Activated naive CD4-positive, alpha-beta T cell treated with anti-CD3 and anti-CD28 coated beads, Interleukin-2, amount 50 U/mL, for 24 hours (primary cell): ENCODE results near the gene CCDC110.
A peak's percentile ranks its signal among the peaks of the same experiment; 100 is the strongest.

Source experiments
- H3K27ac Mint-ChIP-seq: one replicate; pipeline ENCODE4 v1.8.0; 2021; ENCODE audit warnings: mild to moderate bottlenecking, mixed read lengths
- H3K27me3 Mint-ChIP-seq: one replicate; pipeline ENCODE4 v1.8.0; 2021; ENCODE audit warnings: mixed read lengths
- H3K36me3 Mint-ChIP-seq: one replicate; pipeline ENCODE4 v1.8.0; 2021; ENCODE audit warnings: mixed read lengths
- H3K4me1 Mint-ChIP-seq: one replicate; pipeline ENCODE4 v1.8.0; 2021; ENCODE audit warnings: mixed read lengths
- H3K4me3 Mint-ChIP-seq: one replicate; pipeline ENCODE4 v1.8.0; 2021; ENCODE audit warnings: mild to moderate bottlenecking, mixed read lengths
- H3K9me3 Mint-ChIP-seq: one replicate; pipeline ENCODE4 v1.8.0; 2021; ENCODE audit warnings: mixed read lengths

The CCDC110 gene

DNA sequence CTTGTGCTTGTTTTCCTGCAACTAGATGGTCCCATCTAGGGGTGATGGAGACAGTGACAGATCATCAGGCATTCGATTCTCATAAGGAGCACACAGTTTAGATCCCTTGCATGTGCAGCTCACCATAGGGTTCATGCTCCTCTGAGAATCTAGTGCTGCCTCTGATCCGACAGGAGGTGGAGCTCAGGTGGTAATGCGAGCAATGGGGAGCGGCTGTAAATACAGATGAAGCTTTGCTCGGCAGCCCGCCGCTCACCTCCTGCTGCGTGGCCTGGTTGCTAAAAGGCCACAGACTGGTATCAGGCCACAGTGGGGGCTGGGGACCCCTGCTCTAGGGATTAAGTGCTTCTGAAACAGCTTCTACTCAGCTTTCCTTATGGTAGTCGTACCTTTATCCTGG lies 28.5 kb upstream of the CCDC110 start:
- H3K27me3 Mint-ChIP-seq, result peaks cover 16% of the 10 kb centered on the region
- no peaks in the 10 kb centered on the region for H3K4me1 Mint-ChIP-seq
- no peaks in the 10 kb centered on the region for H3K9me3 Mint-ChIP-seq
- no peak overlapping the region for H3K4me3 Mint-ChIP-seq
- H3K27ac Mint-ChIP-seq, result no peak overlapping the region
- H3K36me3 Mint-ChIP-seq, result peaks cover 2% of the 10 kb centered on the region

DNA sequence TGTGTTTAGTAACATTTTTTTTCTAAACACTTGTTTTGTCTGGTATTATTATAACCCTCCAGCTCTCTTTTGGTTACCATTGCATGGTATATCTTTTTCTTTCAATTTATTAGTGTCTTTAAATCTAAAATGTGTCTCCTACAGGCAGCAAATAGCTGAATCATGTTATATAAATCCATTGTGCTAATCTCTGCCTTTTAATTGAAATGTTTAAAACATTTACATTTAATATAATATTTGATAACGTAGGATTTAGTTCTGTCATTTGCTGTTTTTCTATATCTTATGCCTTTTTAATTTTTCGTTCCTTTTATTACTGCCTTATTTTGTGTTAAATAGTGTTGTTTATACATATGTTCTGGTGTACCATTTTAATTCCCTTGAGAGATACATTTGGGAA lies 17.1 kb upstream of the CCDC110 start:
- no peak overlapping the region for H3K4me3 Mint-ChIP-seq
- peaks cover 4% of the 10 kb centered on the region for H3K36me3 Mint-ChIP-seq
- H3K27me3 Mint-ChIP-seq, result peaks cover 24% of the 10 kb centered on the region
- peaks cover 22% of the 10 kb centered on the region for H3K9me3 Mint-ChIP-seq
- no peak overlapping the region for H3K27ac Mint-ChIP-seq
- no peaks in the 10 kb centered on the region for H3K4me1 Mint-ChIP-seq

DNA sequence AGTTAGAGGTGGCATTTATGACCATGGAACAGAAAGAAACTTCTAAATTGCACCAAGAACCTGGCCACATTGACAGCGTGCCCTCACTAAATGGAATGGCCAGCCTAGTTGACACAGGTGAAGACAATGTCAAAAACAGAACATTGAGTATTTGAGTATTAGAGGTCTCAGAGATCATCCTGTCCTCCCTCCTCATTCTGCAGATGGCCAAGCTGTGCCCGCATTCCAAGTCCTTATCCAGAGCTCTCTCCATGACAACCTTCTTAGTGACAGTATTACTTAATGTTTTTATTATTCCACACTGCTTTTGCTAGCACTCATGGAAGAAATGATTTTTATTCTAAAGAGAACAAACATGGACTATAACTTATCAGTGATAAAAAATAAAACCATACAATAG lies 9.9 kb upstream of the CCDC110 start:
- no peaks in the 10 kb centered on the region for H3K9me3 Mint-ChIP-seq
- no peaks in the 10 kb centered on the region for H3K4me1 Mint-ChIP-seq
- H3K27ac Mint-ChIP-seq, result no peak overlapping the region
- no peak overlapping the region for H3K4me3 Mint-ChIP-seq
- H3K36me3 Mint-ChIP-seq, result no peaks in the 10 kb centered on the region
- peaks cover 32% of the 10 kb centered on the region for H3K27me3 Mint-ChIP-seq

DNA sequence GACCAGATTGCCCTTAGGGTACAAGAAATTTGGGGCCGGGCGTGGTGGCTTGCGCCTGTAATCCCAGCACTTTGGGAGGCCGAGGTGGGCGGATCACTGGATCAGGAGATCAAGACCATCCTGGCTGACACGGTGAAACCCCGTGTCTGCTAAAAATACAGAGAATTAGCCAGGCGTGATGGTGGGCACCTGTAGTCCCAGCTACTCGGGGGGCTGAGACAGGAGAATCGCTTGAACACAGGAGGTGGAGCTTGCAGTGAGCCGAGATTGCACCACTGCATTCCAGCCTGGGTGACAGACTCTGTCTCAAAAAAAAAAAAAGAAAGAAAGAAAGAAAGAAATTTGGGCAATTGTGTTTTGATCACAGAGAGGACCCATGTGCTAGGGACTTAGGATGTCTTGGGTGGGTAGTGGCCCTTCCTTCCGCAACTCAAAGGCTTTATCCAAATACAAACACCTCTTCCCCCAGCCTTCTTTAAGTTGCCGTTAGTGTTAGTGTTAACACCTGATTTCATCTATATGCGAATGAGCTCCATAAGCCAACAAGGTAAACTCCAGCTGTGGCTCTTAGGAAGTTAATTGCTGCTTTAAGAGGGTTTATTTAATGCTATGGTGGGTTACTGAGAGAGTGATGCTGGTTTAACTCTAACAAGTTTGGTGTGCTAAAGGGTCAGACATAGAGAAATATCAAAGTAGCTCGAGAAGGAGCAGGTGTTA lies 8.6 kb upstream of the CCDC110 start:
- Mint-ChIP-seq H3K27ac (no peak overlapping the region), H3K27me3 (peaks cover 25% of the 10 kb centered on the region), H3K4me3 (no peak overlapping the region), H3K36me3 (no peaks in the 10 kb centered on the region), H3K9me3 (no peaks in the 10 kb centered on the region), H3K4me1 (no peaks in the 10 kb centered on the region)

DNA sequence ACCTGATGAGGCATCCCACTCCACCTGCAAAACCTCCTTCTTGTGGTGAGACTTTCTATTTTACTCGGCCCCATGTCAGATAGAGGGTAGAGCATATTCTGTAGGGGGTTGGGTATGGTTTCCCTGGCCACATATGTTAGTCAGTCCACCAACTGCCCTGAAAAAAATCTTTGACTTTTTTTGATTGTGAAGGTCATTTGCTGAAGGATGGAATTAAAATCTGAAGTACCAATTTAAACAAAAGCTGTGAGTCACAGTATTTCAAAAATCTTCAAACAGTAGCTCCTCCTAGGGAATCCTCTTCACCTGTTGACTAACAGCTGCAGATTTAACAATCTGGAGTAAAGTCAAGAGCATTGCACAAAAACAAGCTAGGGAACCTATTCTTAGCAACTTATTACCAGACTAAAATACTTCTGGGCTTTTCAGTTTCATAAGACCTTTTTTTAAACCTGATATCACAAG lies 8.0 kb upstream of the CCDC110 start:
- no peak overlapping the region for H3K4me3 Mint-ChIP-seq
- H3K27me3 Mint-ChIP-seq, result peaks cover 25% of the 10 kb centered on the region
- H3K4me1 Mint-ChIP-seq, result no peaks in the 10 kb centered on the region
- H3K36me3 Mint-ChIP-seq, result no peaks in the 10 kb centered on the region
- no peaks in the 10 kb centered on the region for H3K9me3 Mint-ChIP-seq
- H3K27ac Mint-ChIP-seq, result no peak overlapping the region

DNA sequence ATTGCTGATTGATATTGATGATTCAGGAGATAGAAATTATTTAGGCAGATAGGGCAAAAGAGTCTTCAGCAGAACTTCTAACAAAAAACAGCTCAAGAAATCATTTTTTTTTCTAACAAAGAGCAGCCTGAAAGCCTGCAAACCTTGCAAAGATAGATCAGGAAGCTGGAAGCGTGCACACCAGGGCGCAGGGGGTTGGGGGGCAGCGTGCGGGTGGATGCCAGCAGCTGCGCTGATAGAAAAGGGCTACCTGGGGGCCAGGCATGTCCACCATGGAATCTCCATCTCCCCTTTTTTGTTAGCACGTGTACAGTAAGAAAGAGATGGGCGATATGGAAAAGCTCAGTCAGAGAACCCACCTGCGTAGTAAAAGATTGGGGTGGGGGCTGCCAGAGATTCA lies 1.7 kb upstream of the CCDC110 start:
- Mint-ChIP-seq H3K27ac (no peak overlapping the region), H3K4me1 (peaks cover 11% of the 10 kb centered on the region), H3K36me3 (no peaks in the 10 kb centered on the region), H3K9me3 (no peaks in the 10 kb centered on the region), H3K4me3 (no peak overlapping the region), H3K27me3 (peaks cover 13% of the 10 kb centered on the region)

DNA sequence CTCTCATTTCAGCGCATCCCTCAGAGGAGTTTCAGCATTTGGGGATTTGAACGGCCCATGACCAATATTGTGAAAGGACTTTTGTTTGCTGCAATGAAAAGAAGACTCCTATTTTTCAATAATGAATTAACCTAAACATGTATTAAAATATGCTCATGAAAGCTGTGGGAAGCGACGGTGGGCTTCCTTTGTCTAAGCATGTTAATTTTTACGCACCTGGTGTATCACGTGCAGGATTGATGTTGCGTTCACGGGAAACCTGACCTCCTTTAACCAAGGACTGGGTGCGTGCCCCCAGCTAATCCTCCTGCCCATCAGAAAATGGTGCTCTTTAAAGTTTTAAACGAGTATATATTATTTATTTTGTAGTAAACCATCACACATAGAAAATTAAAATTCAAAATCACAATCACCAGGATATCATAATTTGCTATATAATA lies 590 bp upstream of the CCDC110 start:
- Mint-ChIP-seq H3K27me3 (peaks cover 5% of the 10 kb centered on the region), H3K4me3 (peak overlapping the region; percentile 91), H3K4me1 (peaks cover 11% of the 10 kb centered on the region), H3K27ac (peak overlapping the region; percentile 69), H3K9me3 (no peaks in the 10 kb centered on the region), H3K36me3 (no peaks in the 10 kb centered on the region)

DNA sequence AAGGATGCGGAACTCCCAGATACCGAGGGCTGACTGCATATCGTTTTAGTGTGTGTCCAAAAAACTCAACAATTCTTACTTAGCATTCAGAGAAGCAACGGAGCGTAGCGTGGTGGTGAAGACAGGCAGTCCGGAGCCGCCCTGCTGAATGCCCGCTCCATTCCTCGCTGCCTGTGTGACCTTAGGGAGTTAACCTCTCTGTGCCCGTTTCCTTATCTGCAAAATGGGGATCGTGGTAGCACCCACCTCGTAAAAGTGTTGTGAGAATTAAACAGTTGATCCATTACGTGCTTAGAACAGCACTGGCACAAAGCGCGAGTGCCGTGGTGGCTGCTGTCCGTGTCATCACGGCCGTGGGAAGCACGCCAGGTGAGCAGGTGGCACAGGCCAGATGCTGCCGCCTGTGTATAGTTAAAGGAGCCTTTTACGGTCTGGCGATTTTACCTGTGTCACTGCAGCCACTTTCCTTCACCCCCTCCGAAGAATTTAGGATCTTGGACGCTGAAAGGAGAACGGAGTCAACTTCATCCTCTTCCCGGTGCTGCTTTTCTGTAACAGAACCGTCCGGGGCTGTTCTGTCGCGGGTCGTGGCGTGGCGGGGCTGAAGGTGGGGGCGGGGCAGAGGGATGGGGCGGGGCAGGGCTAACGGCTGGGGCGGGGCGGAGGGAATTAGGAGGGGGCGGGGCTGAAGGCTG lies 885 bp downstream of the CCDC110 start:
- Mint-ChIP-seq H3K9me3 (no peaks in the 10 kb centered on the region), H3K36me3 (no peaks in the 10 kb centered on the region), H3K27ac (peak overlapping the region; percentile 57), H3K27me3 (no peaks in the 10 kb centered on the region), H3K4me1 (peaks cover 11% of the 10 kb centered on the region), H3K4me3 (peak overlapping the region; percentile 82)

DNA sequence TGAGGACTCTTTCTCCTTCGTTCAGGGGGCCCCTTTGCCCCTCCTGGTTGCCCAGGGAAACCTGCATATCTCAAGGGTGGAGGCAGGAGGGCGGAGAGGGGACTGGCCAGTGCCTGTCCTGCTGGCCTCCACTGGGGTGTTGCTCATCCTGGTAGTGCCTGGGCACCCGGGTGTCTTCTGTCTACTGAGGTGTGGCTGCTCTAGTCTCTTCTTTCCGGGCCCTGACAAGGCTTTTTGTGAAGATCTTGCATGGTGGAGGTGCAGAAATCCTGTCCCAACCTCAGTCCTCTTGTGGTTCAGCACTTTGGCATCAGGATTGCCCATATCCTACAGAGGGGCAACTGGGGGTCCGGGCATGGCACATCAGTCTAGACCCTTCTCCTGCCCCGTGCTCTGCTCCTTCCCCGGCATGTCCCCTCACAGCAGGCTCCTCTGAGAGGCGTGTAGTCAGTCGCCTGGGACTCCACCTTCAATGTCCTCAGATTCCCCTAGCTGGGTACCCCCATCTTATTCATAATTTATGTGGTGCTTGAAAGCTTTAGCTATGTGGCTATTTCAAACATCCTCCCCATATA lies 1.9 kb downstream of the CCDC110 start:
- peaks cover 11% of the 10 kb centered on the region for H3K4me1 Mint-ChIP-seq
- H3K27me3 Mint-ChIP-seq, result no peaks in the 10 kb centered on the region
- H3K36me3 Mint-ChIP-seq, result no peaks in the 10 kb centered on the region
- H3K4me3 Mint-ChIP-seq, result no peak overlapping the region
- H3K27ac Mint-ChIP-seq, result no peak overlapping the region
- no peaks in the 10 kb centered on the region for H3K9me3 Mint-ChIP-seq

DNA sequence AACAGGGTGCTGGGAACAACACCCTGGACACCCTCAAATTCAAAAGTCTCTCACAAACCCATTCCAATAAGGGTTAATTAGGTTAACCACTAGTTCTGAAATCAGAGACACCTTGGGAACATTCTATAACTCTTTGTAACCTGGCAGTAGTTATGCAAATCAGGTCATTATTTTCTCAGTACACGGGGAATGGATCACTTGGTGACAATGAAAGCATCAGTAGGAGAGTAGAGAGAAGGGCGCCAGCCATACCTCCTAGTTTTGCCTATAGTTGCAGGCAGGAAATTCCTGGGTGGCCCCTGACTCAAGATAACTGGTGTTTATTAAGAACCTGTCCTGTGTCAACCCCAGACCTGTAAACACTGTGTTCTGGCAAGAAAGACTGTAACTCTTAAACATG lies 2.5 kb downstream of the CCDC110 start:
- peaks cover 11% of the 10 kb centered on the region for H3K4me1 Mint-ChIP-seq
- no peaks in the 10 kb centered on the region for H3K9me3 Mint-ChIP-seq
- H3K4me3 Mint-ChIP-seq, result no peak overlapping the region
- no peaks in the 10 kb centered on the region for H3K27me3 Mint-ChIP-seq
- H3K27ac Mint-ChIP-seq, result no peak overlapping the region
- no peaks in the 10 kb centered on the region for H3K36me3 Mint-ChIP-seq

DNA sequence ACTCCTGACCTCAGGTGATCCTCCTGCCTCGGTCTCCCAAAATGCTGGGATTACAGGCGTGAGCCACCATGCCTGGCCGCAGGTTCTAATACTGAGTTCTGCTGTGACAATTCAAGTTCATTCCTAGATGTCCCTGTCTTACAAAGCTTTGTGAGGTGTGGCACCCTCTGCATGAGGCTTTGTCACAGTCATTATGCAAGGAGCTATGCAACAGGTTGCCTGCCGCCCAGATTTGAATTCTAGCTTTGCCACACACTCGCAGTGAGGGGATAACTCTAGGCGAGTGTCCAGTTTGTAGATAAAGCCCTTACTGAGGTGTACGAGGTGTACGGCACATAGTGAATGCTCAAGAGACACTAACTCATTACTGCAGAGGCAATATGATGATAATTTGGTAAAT lies 3.5 kb downstream of the CCDC110 start:
- Mint-ChIP-seq H3K4me3 (no peak overlapping the region), H3K4me1 (peaks cover 11% of the 10 kb centered on the region), H3K27ac (no peak overlapping the region), H3K36me3 (no peaks in the 10 kb centered on the region), H3K27me3 (no peaks in the 10 kb centered on the region), H3K9me3 (no peaks in the 10 kb centered on the region)

DNA sequence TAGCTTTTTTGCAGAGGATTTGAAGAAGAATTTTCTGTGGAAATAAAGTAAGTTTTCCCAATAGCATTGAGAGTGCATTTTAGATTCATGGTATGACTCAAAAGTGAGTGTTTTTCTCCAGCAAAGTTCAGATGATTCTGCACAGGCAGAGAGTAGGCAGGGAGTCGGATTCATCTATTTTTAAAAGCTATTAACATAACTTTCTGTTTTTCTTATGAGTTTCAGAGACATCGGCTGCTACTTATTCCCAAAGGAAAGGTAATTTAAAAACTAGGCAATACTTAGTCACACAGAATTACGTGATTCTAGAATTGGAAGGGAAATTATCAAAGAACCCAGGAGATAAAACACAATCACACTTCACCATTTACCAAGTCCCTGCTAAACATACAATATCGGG lies 4.4 kb downstream of the CCDC110 start:
- H3K4me3 Mint-ChIP-seq, result no peak overlapping the region
- no peaks in the 10 kb centered on the region for H3K36me3 Mint-ChIP-seq
- H3K9me3 Mint-ChIP-seq, result no peaks in the 10 kb centered on the region
- no peaks in the 10 kb centered on the region for H3K27me3 Mint-ChIP-seq
- no peak overlapping the region for H3K27ac Mint-ChIP-seq
- peaks cover 11% of the 10 kb centered on the region for H3K4me1 Mint-ChIP-seq

DNA sequence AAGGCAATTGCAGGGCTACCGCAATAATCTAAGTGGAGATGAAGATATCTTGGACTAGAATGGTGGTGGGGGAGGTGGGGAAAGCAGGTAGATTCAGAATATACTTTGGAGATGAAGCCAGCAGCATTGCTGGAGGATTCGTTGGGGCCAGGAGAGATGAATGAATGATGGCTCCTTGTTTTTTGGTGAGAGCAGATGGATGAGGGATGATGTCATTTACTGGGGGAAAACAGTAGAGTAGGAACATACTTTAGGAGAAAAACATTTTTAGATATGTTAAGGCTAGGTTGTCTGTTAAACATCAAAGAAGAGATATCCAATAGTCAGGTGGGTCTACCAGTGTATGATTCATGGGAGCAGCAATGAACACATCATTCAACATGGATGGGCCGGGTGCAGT lies 5.8 kb downstream of the CCDC110 start:
- Mint-ChIP-seq H3K36me3 (no peaks in the 10 kb centered on the region), H3K27me3 (no peaks in the 10 kb centered on the region), H3K9me3 (no peaks in the 10 kb centered on the region), H3K4me1 (peaks cover 6% of the 10 kb centered on the region), H3K4me3 (no peak overlapping the region), H3K27ac (no peak overlapping the region)

DNA sequence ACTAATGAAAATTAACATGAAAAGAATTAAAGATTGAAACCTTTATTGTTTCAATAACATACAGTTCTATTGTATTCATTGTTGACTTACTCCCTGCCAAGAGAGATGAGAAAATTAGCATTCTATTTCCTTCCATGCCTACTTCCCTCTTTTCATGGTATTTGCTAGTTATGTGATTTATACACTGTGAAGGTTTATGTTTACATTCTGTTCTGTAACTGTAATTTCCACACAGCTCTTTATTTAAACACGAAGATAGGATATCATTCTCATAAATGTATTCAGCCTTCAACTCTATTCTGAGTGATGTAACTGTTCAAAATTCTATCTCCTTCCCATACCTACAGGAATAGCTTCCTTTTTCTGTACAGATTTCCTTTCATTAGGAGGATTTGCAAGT lies 6.6 kb downstream of the CCDC110 start:
- H3K36me3 Mint-ChIP-seq, result no peaks in the 10 kb centered on the region
- H3K4me3 Mint-ChIP-seq, result no peak overlapping the region
- no peak overlapping the region for H3K27ac Mint-ChIP-seq
- H3K4me1 Mint-ChIP-seq, result no peaks in the 10 kb centered on the region
- no peaks in the 10 kb centered on the region for H3K9me3 Mint-ChIP-seq
- H3K27me3 Mint-ChIP-seq, result peaks cover 2% of the 10 kb centered on the region

DNA sequence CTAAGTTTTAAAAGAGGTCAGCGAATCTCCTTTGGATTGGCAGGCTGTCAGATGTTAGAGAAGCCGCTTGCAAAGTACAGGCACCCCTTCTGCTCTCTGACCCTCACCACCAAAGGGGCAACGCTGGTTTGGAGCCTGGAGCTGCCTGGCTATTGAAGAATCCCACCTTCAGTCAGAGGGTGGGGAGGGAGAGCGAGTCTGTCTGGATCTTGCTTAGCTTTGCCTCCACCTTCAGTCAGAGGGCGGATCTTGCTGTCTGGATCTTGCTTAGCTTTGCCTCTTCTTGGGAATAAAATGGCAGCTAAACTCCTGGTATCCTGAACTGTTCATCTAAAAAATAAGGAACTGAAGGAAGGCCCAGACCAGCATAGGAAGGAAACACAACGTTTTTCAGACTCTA lies 7.3 kb downstream of the CCDC110 start:
- Mint-ChIP-seq H3K4me1 (no peaks in the 10 kb centered on the region), H3K36me3 (no peaks in the 10 kb centered on the region), H3K4me3 (no peak overlapping the region), H3K27me3 (peaks cover 2% of the 10 kb centered on the region), H3K9me3 (no peaks in the 10 kb centered on the region), H3K27ac (no peak overlapping the region)

DNA sequence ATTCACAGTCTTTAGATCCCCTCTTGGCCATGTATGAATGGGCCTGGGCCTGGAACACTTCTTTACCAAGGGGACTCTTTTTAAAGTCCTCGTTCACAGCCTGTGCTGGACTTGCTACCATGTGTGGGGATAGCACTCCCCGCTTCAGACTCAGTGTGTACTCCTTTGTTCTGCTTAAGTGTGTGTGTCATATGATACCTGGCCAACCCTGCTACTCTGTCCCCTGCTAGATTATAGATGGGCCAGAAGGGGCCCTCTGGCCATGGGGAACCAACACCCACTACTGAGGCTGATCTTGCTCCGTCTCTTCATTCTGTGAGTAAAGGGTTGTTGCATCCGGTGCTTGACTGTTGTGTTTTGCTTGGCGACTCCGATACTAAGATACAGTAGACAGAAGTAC lies 8.0 kb downstream of the CCDC110 start:
- no peaks in the 10 kb centered on the region for H3K9me3 Mint-ChIP-seq
- H3K4me1 Mint-ChIP-seq, result no peaks in the 10 kb centered on the region
- H3K27me3 Mint-ChIP-seq, result peaks cover 2% of the 10 kb centered on the region
- no peak overlapping the region for H3K4me3 Mint-ChIP-seq
- no peaks in the 10 kb centered on the region for H3K36me3 Mint-ChIP-seq
- H3K27ac Mint-ChIP-seq, result no peak overlapping the region
